Activated effector memory CD4-positive, alpha-beta T cell treated with Interleukin-2 at 50 U/mL for 16 hours (primary cell): ENCODE data around the gene MAP3K5.
A peak's percentile ranks its signal among the peaks of the same experiment; 100 is the strongest.

Experiments used
- DNase-seq: peaks from one replicate; pipeline ENCODE4 v3.0.0-alpha.2; 2020

Gene MAP3K5

GRCh38 chr6:136677822-136678221 lies 114.5 kb downstream of the MAP3K5 start:
- no peak for DNase-seq

GRCh38 chr6:136677344-136677743 lies 114.9 kb downstream of the MAP3K5 start:
- DNase-seq: no peak

- DNase-seq: no peak
Observed at GRCh38 chr6:136676075-136676474, 116.2 kb downstream of the MAP3K5 start.

DNA sequence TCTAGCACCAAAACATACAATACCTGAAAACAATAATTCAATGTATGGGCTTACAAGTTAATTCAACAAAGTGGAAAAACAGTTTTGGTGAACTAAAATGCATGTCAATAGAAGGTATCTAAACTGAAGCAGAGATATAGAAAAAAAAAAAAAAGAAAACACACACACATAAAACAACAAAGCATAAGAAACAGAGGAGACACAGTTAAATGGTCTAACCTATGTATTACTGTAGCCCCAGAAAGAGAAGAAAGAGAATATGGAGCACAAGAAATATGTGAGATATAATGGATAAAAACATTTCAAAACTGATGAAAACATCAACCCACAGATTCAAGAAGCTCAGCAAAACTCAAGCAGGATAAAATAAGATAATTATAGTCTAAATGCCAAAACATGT lies 118.7 kb downstream of the MAP3K5 start:
- no peak for DNase-seq

- DNase-seq: no peak
Observed at GRCh38 chr6:136672144-136672543, 120.1 kb downstream of the MAP3K5 start.

GRCh38 chr6:136669299-136669699 lies 123.0 kb downstream of the MAP3K5 start:
- no peak for DNase-seq

DNA sequence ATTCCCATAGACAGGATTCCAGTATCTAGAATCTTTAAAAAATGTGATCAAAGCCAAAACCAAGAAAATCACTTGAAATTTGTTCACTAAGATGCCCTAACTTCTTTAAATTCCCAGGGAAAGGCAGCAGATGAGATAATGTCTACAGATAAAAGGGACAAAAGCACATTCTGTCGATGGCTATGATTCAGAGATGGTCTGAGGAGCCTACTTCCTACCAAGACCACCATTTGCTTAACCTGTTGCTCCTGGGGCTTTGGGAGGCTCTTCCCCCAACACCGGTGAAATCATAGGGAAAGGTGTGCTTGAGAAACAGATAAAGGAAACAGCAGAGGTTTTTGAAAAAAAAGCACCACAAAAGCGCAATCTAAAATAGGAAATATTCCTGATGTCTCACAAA lies 123.7 kb downstream of the MAP3K5 start:
- no peak for DNase-seq

DNA sequence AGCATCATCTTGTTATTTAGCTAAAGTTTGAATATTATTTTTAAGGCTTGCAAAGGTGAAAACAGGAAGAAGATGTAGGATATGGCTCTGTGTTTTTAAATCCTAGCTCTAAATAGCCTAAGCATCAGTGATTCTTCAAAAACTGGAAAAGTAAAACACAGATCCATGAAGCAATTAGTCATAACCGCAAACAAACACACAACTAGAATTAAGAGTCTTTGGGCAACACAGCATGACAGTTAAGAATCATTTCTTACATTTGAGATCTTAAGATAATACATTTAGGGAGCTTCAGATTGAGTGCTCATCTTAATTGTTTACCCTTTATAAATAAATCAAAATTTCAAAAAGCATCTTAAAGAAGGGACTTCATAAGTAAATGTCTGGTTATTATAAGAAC lies 126.2 kb downstream of the MAP3K5 start:
- no peak for DNase-seq

- no peak for DNase-seq
Observed at GRCh38 chr6:136662347-136663237, 129.7 kb downstream of the MAP3K5 start.

- DNase-seq: no peak
Observed at GRCh38 chr6:136660727-136661126, 131.6 kb downstream of the MAP3K5 start.

GRCh38 chr6:136659991-136660499 lies 132.2 kb downstream of the MAP3K5 start:
- no peak for DNase-seq

DNA sequence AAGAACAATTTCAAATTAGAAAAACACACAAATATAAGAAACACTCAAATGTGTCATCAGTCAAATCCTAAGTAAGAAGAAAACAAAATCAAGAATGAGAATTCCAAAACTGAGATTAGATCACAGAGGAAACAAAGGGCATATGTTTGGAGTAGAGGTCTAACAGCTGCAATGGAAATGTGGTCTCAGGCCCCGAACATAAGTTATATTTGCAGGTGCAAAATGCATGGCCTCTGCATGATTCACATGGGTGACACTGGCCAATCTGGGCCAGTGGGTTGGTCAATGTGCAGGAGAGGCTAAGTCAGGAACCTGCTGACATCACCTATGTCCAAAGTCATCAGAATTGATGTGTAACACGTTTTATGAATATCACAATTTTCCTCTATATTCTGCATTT lies 133.6 kb downstream of the MAP3K5 start:
- no peak for DNase-seq

DNA sequence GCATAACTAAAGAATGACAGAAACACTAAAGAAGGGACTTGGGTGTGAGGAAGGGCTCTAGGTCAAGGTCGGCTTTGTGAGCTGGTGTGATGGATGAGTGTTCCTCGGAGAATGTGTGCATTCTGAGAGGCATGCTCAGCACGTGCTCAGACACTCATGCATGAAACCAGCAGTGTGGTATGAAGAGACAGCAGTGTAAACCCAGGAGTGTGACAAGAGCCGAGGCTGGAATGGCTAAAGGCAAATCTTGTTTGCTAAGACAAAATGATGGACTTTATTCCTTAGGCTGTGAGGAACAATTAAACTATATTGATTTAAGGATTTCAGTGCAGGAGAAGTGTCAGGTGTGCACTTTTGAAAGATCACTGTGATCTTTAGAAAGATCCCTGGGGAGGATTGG lies 134.6 kb downstream of the MAP3K5 start:
- DNase-seq: no peak

GRCh38 chr6:136656121-136656520 lies 136.2 kb downstream of the MAP3K5 start:
- no peak for DNase-seq

DNA sequence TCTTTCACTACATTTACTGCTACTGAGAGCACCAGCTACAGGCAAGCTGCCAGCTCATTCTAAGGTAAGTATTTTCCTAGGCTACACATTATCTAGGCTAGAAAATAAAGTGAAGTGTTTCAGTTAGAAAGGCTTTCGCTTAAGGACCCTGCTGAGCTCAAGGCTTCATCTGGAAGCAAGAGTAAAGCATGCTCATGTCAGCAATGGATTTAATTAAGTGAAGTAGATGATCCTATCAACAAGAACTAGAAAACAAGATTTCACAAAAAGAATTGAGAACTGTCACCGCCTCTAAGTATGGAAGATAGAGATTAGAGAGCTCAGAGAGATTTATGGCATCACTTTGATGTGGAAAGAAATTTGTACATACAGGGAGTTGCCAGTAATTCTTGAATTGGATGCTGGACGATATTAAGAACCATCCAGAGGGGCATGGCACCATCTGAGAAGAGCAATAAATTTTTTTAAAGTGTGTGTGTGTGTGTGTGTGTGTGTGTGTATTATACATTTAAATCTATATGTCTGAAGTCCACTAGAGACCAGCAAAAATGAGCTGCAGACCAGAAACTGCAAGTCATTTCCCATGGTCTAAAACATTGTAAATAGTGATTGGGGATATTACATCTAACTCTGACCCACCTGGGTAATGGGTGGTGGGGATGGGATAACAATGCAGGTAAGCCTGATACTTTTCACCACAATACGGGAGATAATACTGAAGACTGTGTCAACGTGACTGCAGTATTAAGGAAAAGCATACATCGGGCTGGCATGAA lies 136.8 kb downstream of the MAP3K5 start:
- no peak for DNase-seq

DNA sequence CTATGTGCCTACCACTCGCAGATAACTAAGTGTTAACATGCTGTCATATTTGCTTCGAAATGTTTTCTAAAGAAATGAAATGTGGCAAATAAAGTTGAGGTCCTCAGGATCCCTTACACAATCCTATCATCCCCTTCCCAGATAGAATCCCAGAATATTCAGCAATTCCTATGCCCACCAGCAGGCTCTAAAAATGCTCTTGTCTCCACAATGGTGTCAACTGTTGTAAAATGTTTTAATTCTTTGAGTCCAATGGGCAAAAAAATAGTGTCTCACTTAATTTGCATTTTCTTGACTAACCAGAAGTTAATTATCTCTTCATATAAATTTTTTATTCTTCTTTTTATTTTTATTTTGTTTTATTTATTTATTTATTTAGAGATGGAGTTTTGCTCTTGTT lies 138.2 kb downstream of the MAP3K5 start:
- DNase-seq: no peak

GRCh38 chr6:136652656-136653055 lies 139.6 kb downstream of the MAP3K5 start:
- no peak for DNase-seq

- DNase-seq: no peak
Observed at GRCh38 chr6:136651982-136652381, 140.3 kb downstream of the MAP3K5 start.

DNA sequence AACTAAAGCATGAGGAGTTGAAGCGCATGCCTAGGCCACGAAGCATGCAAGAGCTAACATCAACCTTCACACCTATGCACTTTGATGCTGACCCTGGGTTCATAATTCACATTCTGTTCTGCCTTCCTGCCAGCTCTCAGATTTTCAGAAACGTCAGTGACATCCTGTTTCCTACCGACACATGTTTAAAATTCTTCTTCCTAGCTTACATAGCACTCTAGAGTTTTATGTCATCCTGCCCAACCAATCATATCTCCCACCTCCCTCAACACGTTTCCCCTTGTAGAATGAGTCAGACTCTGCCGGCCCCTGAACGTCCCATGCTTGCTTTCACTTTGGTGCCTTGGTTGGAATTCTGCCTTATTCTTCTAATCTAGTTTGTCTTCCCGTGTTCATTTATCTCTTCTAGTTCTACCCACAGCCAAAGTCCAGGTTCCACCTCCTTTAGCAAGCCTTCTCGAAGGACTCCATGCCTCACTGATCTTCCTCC lies 144.9 kb downstream of the MAP3K5 start:
- DNase-seq: peak; percentile 7

- DNase-seq: no peak
Observed at GRCh38 chr6:136646377-136646776, 145.9 kb downstream of the MAP3K5 start.

DNA sequence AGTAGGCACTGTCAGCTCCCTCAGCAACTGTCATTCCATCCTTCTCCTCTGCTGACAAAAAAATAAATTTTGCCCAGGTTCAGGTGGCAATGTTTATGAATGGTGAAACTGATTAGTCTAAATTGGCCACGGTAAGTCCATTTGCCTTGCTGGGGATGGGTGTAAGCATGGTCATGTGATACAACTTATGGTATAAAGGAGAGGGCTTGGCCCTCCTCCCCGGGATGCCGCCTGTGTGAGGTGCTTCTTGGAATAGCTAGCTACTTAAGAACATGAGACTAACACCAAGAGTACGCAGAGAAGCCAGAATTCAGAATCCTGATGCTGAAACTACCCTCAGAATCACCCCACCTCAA lies 147.7 kb downstream of the MAP3K5 start:
- no peak for DNase-seq

DNA sequence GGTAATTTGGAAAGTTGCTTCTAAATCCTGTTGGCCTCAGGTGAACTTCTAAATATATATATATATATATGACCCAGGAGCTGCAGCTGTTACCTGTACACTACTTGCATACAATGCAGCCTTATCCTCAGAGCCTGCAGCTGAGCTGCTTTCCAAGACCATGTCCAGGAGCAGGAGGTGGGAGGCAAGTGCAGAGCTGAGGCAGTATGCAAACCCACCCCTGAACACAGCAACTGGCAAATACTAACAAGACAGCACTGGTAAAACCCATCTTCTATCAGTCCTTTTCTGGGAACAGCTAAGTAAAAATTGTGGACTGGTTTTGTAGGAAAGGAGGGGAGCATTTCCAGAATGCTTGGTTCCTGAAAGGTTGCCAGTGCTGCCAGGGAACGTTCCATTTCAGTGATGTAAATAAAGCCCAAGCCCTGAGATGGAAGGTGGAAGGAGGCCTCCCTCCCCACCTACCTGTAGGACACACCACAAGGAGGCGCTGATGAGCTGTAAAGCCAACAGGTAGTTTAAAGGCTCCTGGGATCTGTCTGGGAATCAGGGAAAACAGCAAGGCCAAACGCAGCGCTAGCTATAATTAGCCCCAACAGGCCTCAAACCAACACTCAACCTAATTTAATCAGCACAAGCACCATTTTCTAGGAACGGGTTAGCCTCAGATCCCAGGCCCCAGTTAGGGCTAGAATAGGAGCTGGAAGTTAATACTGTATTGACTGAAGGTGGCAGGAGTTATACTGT lies 148.3 kb downstream of the MAP3K5 start:
- peak; percentile 53 for DNase-seq

DNA sequence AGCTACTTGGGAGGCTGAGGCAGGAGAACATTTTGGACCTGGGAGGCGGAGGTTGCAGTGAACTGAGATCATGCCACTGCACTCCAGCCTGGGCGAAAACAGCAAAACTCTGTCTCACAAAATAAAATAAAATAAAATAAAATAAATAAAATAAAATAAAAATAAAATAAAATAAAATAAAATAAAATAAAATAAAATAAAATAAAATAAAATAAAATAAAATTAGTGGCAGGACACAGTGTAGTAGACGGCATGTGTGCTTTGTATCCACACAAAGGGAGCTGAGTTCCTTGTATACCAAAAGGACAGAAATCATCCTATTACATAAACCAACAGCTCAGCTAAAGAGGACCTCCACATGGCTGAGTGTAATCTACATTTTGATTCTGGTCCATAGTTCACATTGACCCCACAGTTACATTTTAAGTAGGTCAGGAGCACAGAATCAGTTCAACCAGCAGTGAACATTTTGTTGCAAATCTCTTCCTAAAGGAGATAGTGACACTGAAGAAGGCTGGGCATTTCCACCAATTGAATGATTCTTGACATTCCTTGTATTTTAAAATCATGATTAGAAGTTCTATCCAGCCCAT lies 150.3 kb downstream of the MAP3K5 start:
- DNase-seq: no peak
